ENCODE results near the gene GSTA1. TPM values are rescaled to one million over a fixed set of nuclear protein-coding genes. Genes with fewer than 3 reads are reported as not detected.
A peak's percentile ranks its signal among the peaks of the same experiment; 100 is the strongest.
"Not testable (repeated sequence)": the region's sequence is repeated elsewhere in the genome, so short reads cannot be mapped to it uniquely, and the experiment has no call there.

Gene GSTA1
- total RNA-seq, 1 donor, result not detected

GRCh38 chr6:52820198-52820597 is 16.6 kb upstream of the GSTA1 start:
- no peak for TF ChIP-seq CTCF (IDR thresholded peaks at IDR 0.05; ENCODE audit: insufficient read depth, low read depth, low read length)
- H3K4me3 ChIP-seq (ENCODE audit: low read depth, low read length), result no peak overlapping the region
- no peak for DNase-seq (ENCODE audit: low read depth)

GRCh38 chr6:52815167-52816092 is 11.8 kb upstream of the GSTA1 start:
- TF ChIP-seq CTCF (IDR thresholded peaks at IDR 0.05; ENCODE audit: insufficient read depth, low read depth, low read length), result peak; percentile 79
- DNase-seq (ENCODE audit: low read depth), result peak; percentile 47
- H3K4me3 ChIP-seq (ENCODE audit: low read depth, low read length), result no peak overlapping the region

GRCh38 chr6:52814545-52814944 is 10.9 kb upstream of the GSTA1 start:
- not testable (repeated sequence) for H3K4me3 ChIP-seq (ENCODE audit: low read depth, low read length); DNase-seq (ENCODE audit: low read depth)

- DNase-seq (ENCODE audit: low read depth); H3K4me3 ChIP-seq (ENCODE audit: low read depth, low read length): not testable (repeated sequence)
These were observed 6.2 kb upstream of the GSTA1 start for GRCh38 chr6:52809777-52810176.

GRCh38 chr6:52808660-52809059 is 5.0 kb upstream of the GSTA1 start:
- no peak for TF ChIP-seq CTCF (IDR thresholded peaks at IDR 0.05; ENCODE audit: insufficient read depth, low read depth, low read length)
- DNase-seq (ENCODE audit: low read depth), result no peak
- no peak overlapping the region for H3K4me3 ChIP-seq (ENCODE audit: low read depth, low read length)

GRCh38 chr6:52802806-52803205 is 810 bp downstream of the GSTA1 start:
- no peak overlapping the region for H3K4me3 ChIP-seq (ENCODE audit: low read depth, low read length)
- DNase-seq (ENCODE audit: low read depth), result no peak
- TF ChIP-seq CTCF (IDR thresholded peaks at IDR 0.05; ENCODE audit: insufficient read depth, low read depth, low read length), result no peak

- no peak for TF ChIP-seq CTCF (IDR thresholded peaks at IDR 0.05; ENCODE audit: insufficient read depth, low read depth, low read length)
- no peak overlapping the region for H3K4me3 ChIP-seq (ENCODE audit: low read depth, low read length)
- DNase-seq (ENCODE audit: low read depth), result no peak
These were observed 2.3 kb downstream of the GSTA1 start for GRCh38 chr6:52801188-52801841.

GRCh38 chr6:52799272-52799671 is 4.3 kb downstream of the GSTA1 start:
- DNase-seq (ENCODE audit: low read depth); H3K4me3 ChIP-seq (ENCODE audit: low read depth, low read length): not testable (repeated sequence)

GRCh38 chr6:52794366-52794765 is 9.2 kb downstream of the GSTA1 start:
- DNase-seq (ENCODE audit: low read depth); H3K4me3 ChIP-seq (ENCODE audit: low read depth, low read length): not testable (repeated sequence)
